ENCODE measurements around the gene LTC4S. TPM values are rescaled to one million over a fixed set of nuclear protein-coding genes. Genes with fewer than 3 reads are reported as not detected.
"Not testable (repeated sequence)": the region's sequence is repeated elsewhere in the genome, so short reads cannot be mapped to it uniquely, and the experiment has no call there.

Gene LTC4S
- total RNA-seq, 3 donors from 2014 or later = 3.8 to 8.8 (median 6.7) TPM

GRCh38 chr5:179780362-179780761 lies 13.4 kb upstream of the LTC4S start:
- Histone ChIP-seq H3K4me1 (no peaks in the 10 kb centered on the region), H3K27ac (no peak overlapping the region), H3K27me3 (no peaks in the 10 kb centered on the region), H3K36me3 (no peaks in the 10 kb centered on the region), H3K4me3 (no peak overlapping the region), H3K9me3 (no peaks in the 10 kb centered on the region)
- no peak for TF ChIP-seq POLR2A (IDR thresholded peaks at IDR 0.05)
- no peak for TF ChIP-seq CTCF (IDR thresholded peaks at IDR 0.05)
- no peak for TF ChIP-seq POLR2AphosphoS5 (IDR thresholded peaks at IDR 0.05)
- DNase-seq (ENCODE audit: low spot score in 2 of 2) = no peak
- intact Hi-C loops (cut with DNase I; ENCODE audit: low total_unique reads) = no loop called here

- Histone ChIP-seq H3K27me3 (no peaks in the 10 kb centered on the region), H3K4me3 (no peak overlapping the region), H3K36me3 (no peaks in the 10 kb centered on the region), H3K4me1 (no peaks in the 10 kb centered on the region), H3K9me3 (no peaks in the 10 kb centered on the region), H3K27ac (no peak overlapping the region)
- TF ChIP-seq CTCF (IDR thresholded peaks at IDR 0.05) = no peak
- TF ChIP-seq POLR2A (IDR thresholded peaks at IDR 0.05) = no peak
- TF ChIP-seq POLR2AphosphoS5 (IDR thresholded peaks at IDR 0.05) = no peak
- DNase-seq (ENCODE audit: low spot score in 2 of 2) = no peak
- intact Hi-C loops (cut with DNase I; ENCODE audit: low total_unique reads) = no loop called here
Observed at GRCh38 chr5:179781846-179782245, 11.9 kb upstream of the LTC4S start.

GRCh38 chr5:179783128-179783527 lies 10.7 kb upstream of the LTC4S start:
- H3K27ac ChIP-seq = no peak overlapping the region
- no peaks in the 10 kb centered on the region for H3K4me1 ChIP-seq
- H3K4me3 ChIP-seq = no peak overlapping the region
- H3K27me3 ChIP-seq = no peaks in the 10 kb centered on the region
- DNase-seq (ENCODE audit: low spot score in 2 of 2) = no peak
- TF ChIP-seq CTCF (IDR thresholded peaks at IDR 0.05) (no peak), POLR2AphosphoS5 (IDR thresholded peaks at IDR 0.05) (no peak), POLR2A (IDR thresholded peaks at IDR 0.05) (no peak)
- intact Hi-C loops (cut with DNase I; ENCODE audit: low total_unique reads) = no loop called here
- no peaks in the 10 kb centered on the region for H3K36me3 ChIP-seq
- H3K9me3 ChIP-seq = no peaks in the 10 kb centered on the region

- Histone ChIP-seq H3K4me1 (no peaks in the 10 kb centered on the region), H3K4me3 (no peak overlapping the region), H3K27ac (no peak overlapping the region), H3K36me3 (no peaks in the 10 kb centered on the region), H3K27me3 (no peaks in the 10 kb centered on the region), H3K9me3 (no peaks in the 10 kb centered on the region)
- DNase-seq (ENCODE audit: low spot score in 2 of 2) = no peak
- no peak for TF ChIP-seq CTCF (IDR thresholded peaks at IDR 0.05)
- intact Hi-C loops (cut with DNase I; ENCODE audit: low total_unique reads) = no loop called here
Observed at GRCh38 chr5:179786861-179787260, 6.9 kb upstream of the LTC4S start.

- H3K9me3 ChIP-seq = no peaks in the 10 kb centered on the region
- intact Hi-C loops (cut with DNase I; ENCODE audit: low total_unique reads) = no loop called here
- TF ChIP-seq POLR2A (IDR thresholded peaks at IDR 0.05) (no peak), POLR2AphosphoS5 (IDR thresholded peaks at IDR 0.05) (no peak), CTCF (IDR thresholded peaks at IDR 0.05) (no peak)
- no peaks in the 10 kb centered on the region for H3K27me3 ChIP-seq
- no peak overlapping the region for H3K4me3 ChIP-seq
- no peak overlapping the region for H3K27ac ChIP-seq
- no peaks in the 10 kb centered on the region for H3K36me3 ChIP-seq
- DNase-seq (ENCODE audit: low spot score in 2 of 2) = no peak
- H3K4me1 ChIP-seq = no peaks in the 10 kb centered on the region
Observed at GRCh38 chr5:179788193-179788854, 5.5 kb upstream of the LTC4S start.

- H3K36me3 ChIP-seq; H3K4me1 ChIP-seq; H3K27ac ChIP-seq; H3K27me3 ChIP-seq; intact Hi-C loops (cut with DNase I; ENCODE audit: low total_unique reads); H3K9me3 ChIP-seq; DNase-seq (ENCODE audit: low spot score in 2 of 2); H3K4me3 ChIP-seq: not testable (repeated sequence)
Observed at GRCh38 chr5:179789278-179789677, 4.5 kb upstream of the LTC4S start.
